Astrocyte (in vitro differentiated cells and primary cell): ENCODE data around the gene IFIH1. TPM values are rescaled to one million over a fixed set of nuclear protein-coding genes. Genes with fewer than 3 reads are reported as not detected.
A peak's percentile ranks its signal among the peaks of the same experiment; 100 is the strongest.

ENCODE experiments used
- DNase-seq: peaks from one replicate; pipeline ENCODE4 v3.0.0-alpha.2; 2010; ENCODE audit warnings: low read depth
- FAIRE-seq: peaks from 2 replicates; lab custom pipeline; 2011; peaks lifted over from hg19 to GRCh38; lab: Jason Lieb, UNC
- H2AFZ ChIP-seq: 2 replicates; pipeline ENCODE4 v1.6.0; 2012; ENCODE audit warnings: low read depth, low read length, inconsistent platforms
- H3K27ac ChIP-seq: 2 replicates; pipeline ENCODE4 v1.5.1; 2011; ENCODE audit warnings: low read depth, low read length, inconsistent platforms
- H3K27me3 ChIP-seq: 2 replicates; pipeline ENCODE4 v1.6.0; 2011; ENCODE audit warnings: low read length, inconsistent platforms; ENCODE audit not compliant: insufficient read depth
- H3K36me3 ChIP-seq: 2 replicates; pipeline ENCODE4 v1.5.1; 2011; ENCODE audit warnings: low read length, inconsistent platforms; ENCODE audit not compliant: insufficient read depth
- H3K4me1 ChIP-seq: 2 replicates; pipeline ENCODE4 v1.5.1; 2011; ENCODE audit warnings: low read length, inconsistent platforms; ENCODE audit not compliant: insufficient read depth
- H3K4me2 ChIP-seq: 2 replicates; pipeline ENCODE4 v1.6.0; 2012; ENCODE audit warnings: low read length, inconsistent platforms
- H3K4me3 ChIP-seq: 2 replicates; pipeline ENCODE4 v1.5.1; 2011; ENCODE audit warnings: low read depth, mild to moderate bottlenecking, low read length, inconsistent platforms; ENCODE audit not compliant: insufficient read depth
- H3K79me2 ChIP-seq: 2 replicates; pipeline ENCODE4 v1.6.0; 2012; ENCODE audit warnings: mild to moderate bottlenecking, low read length, inconsistent platforms; ENCODE audit not compliant: insufficient read depth
- H3K9ac ChIP-seq: 2 replicates; pipeline ENCODE4 v1.6.0; 2012; ENCODE audit warnings: mild to moderate bottlenecking, low read length, inconsistent platforms
- H3K9me3 ChIP-seq: 2 replicates; pipeline ENCODE4 v1.5.1; 2012; ENCODE audit warnings: low read depth, mild to moderate bottlenecking, low read length, inconsistent platforms; ENCODE audit not compliant: insufficient read depth
- H4K20me1 ChIP-seq: 2 replicates; pipeline ENCODE4 v1.6.0; 2012; ENCODE audit warnings: low read length, inconsistent platforms; ENCODE audit not compliant: insufficient read depth
- H3K27ac Mint-ChIP-seq: one replicate; pipeline ENCODE4 v1.8.0; 2021; ENCODE audit warnings: mild to moderate bottlenecking, mixed read lengths; ENCODE audit not compliant: unreplicated experiment
- H3K27me3 Mint-ChIP-seq: one replicate; pipeline ENCODE4 v1.8.0; 2021; ENCODE audit warnings: low read depth, mixed read lengths; ENCODE audit not compliant: unreplicated experiment
- H3K36me3 Mint-ChIP-seq: one replicate; pipeline ENCODE4 v1.8.0; 2021; ENCODE audit warnings: low read depth, mixed read lengths; ENCODE audit not compliant: unreplicated experiment
- H3K4me1 Mint-ChIP-seq: one replicate; pipeline ENCODE4 v1.8.0; 2021; ENCODE audit warnings: low read depth, mixed read lengths; ENCODE audit not compliant: unreplicated experiment
- H3K4me3 Mint-ChIP-seq: one replicate; pipeline ENCODE4 v1.8.0; 2021; ENCODE audit warnings: mild to moderate bottlenecking, moderate library complexity, mixed read lengths; ENCODE audit not compliant: unreplicated experiment
- H3K9me3 Mint-ChIP-seq: one replicate; pipeline ENCODE4 v1.8.0; 2021; ENCODE audit warnings: mild to moderate bottlenecking, mixed read lengths; ENCODE audit not compliant: unreplicated experiment
- EZH2 ChIP-seq: IDR thresholded peaks from 2 replicates; pipeline ENCODE4 v1.6.1; 2012; ENCODE audit warnings: mild to moderate bottlenecking, low read length, inconsistent platforms; ENCODE audit not compliant: insufficient read depth
- total RNA-seq: library from RNA; stranded (reverse); gene quantifications from 2 replicates; pipeline ENCODE4 v1.2.1, GENCODE V29; 2021
- TF ChIP-seq, protein P1 (sequence below): IDR thresholded peaks from 2 replicates; pipeline ENCODE4 v1.5.1; 2011; ENCODE audit warnings: low read depth, mild to moderate bottlenecking, inconsistent platforms, low read length, moderate library complexity; ENCODE audit not compliant: insufficient read depth

IFIH1 gene
- total RNA-seq, 1 donor from 2014 or later: 62.3 TPM

DNA sequence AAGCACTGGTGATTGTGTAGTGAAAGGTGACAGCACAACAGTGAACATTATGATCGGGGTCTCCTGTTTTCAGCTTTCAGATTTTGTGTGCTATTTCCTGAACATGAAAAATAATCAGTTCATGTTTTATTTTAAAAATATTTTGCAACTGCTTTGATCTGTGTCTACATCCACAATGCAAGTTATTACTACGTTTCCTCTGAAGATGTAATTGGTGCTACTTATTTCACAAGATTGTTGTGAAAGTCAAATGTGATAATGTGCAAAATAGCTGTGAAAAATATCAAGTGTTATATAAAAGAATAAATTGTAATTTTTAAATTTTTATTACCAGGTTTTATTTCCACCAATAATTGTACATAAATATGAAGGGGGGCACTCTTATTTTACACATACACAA lies 19.4 kb upstream of the IFIH1 start:
- H3K36me3 ChIP-seq: no peaks in the 10 kb centered on the region
- Mint-ChIP-seq H3K27me3 (no peaks in the 10 kb centered on the region), H3K9me3 (peaks cover 3% of the 10 kb centered on the region), H3K4me1 (no peaks in the 10 kb centered on the region), H3K27ac (no peak overlapping the region), H3K4me3 (no peak overlapping the region), H3K36me3 (peaks cover 2% of the 10 kb centered on the region)
- no peaks in the 10 kb centered on the region for H3K79me2 ChIP-seq
- no peaks in the 10 kb centered on the region for H3K27me3 ChIP-seq
- H4K20me1 ChIP-seq: no peaks in the 10 kb centered on the region
- TF ChIP-seq, protein P1, sequence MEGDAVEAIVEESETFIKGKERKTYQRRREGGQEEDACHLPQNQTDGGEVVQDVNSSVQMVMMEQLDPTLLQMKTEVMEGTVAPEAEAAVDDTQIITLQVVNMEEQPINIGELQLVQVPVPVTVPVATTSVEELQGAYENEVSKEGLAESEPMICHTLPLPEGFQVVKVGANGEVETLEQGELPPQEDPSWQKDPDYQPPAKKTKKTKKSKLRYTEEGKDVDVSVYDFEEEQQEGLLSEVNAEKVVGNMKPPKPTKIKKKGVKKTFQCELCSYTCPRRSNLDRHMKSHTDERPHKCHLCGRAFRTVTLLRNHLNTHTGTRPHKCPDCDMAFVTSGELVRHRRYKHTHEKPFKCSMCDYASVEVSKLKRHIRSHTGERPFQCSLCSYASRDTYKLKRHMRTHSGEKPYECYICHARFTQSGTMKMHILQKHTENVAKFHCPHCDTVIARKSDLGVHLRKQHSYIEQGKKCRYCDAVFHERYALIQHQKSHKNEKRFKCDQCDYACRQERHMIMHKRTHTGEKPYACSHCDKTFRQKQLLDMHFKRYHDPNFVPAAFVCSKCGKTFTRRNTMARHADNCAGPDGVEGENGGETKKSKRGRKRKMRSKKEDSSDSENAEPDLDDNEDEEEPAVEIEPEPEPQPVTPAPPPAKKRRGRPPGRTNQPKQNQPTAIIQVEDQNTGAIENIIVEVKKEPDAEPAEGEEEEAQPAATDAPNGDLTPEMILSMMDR: no peak
- no peak for TF ChIP-seq EZH2
- H3K27ac ChIP-seq: no peak overlapping the region
- no peaks in the 10 kb centered on the region for H3K4me1 ChIP-seq
- H3K4me2 ChIP-seq: no peak overlapping the region
- FAIRE-seq: no peak
- H3K9me3 ChIP-seq: no peaks in the 10 kb centered on the region
- no peak overlapping the region for H3K9ac ChIP-seq
- H3K4me3 ChIP-seq: no peak overlapping the region
- no peak for DNase-seq
- no peak overlapping the region for H2AFZ ChIP-seq

DNA sequence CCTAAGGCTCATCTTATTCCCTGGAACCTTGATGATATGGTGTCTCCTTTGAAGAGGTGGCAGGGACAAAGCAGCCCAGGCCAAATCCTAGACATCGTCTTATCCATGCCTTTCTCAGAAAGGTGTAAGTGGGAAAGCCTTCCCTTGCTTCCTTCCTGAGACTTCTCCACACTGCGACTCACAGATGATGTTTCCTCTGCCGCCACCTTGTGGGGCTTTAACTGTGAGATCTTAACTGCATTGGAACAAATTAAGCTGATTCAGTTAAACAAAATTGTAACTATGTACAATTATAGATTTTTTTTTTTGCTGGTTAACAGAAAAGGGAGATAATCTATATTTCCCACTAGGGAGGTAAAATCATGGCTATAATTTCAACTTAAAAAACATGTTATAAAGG lies 15.5 kb upstream of the IFIH1 start:
- Mint-ChIP-seq H3K4me1 (no peaks in the 10 kb centered on the region), H3K27me3 (no peaks in the 10 kb centered on the region), H3K4me3 (no peak overlapping the region), H3K9me3 (no peaks in the 10 kb centered on the region), H3K27ac (no peak overlapping the region), H3K36me3 (peaks cover 2% of the 10 kb centered on the region)
- Histone ChIP-seq H3K9me3 (no peaks in the 10 kb centered on the region), H3K27ac (no peak overlapping the region), H3K27me3 (no peaks in the 10 kb centered on the region), H4K20me1 (no peaks in the 10 kb centered on the region), H3K4me3 (no peak overlapping the region), H3K4me1 (no peaks in the 10 kb centered on the region), H2AFZ (no peak overlapping the region), H3K36me3 (no peaks in the 10 kb centered on the region), H3K4me2 (no peak overlapping the region), H3K79me2 (no peaks in the 10 kb centered on the region), H3K9ac (no peak overlapping the region)
- no peak for FAIRE-seq
- no peak for DNase-seq
- TF ChIP-seq EZH2: no peak
- TF ChIP-seq, protein P1: peak; percentile 22

DNA sequence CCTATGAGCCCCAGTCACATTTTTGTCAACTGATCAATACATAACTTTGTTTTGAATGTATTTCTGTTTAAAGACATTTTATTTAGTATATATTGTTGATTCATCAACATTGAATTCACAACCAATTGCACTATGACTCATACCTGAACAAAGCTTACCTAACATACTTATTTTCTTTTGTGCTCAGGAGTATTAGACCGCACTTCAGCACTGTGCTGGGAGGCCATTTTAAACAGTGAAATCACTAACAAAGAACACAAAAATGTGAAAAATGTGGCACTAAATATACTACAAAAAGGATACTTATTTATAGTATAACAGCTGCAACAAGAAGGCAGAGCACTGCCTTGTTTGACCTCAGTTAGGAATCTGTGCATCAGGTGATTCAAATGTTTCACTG lies 12.4 kb upstream of the IFIH1 start:
- Histone ChIP-seq H3K4me2 (no peak overlapping the region), H3K4me1 (no peaks in the 10 kb centered on the region)
- no peak for FAIRE-seq

More for the DNA sequence above, 12.4 kb upstream of the IFIH1 start:
- H3K36me3 Mint-ChIP-seq: no peaks in the 10 kb centered on the region
- Histone ChIP-seq H3K27me3 (no peaks in the 10 kb centered on the region), H3K4me3 (no peak overlapping the region), H4K20me1 (no peaks in the 10 kb centered on the region), H3K27ac (no peak overlapping the region), H3K79me2 (no peaks in the 10 kb centered on the region), H3K9me3 (no peaks in the 10 kb centered on the region), H2AFZ (no peak overlapping the region), H3K36me3 (no peaks in the 10 kb centered on the region), H3K9ac (no peak overlapping the region)
- no peak for DNase-seq
- H3K4me1 Mint-ChIP-seq: no peaks in the 10 kb centered on the region
- H3K27ac Mint-ChIP-seq: no peak overlapping the region
- no peaks in the 10 kb centered on the region for H3K27me3 Mint-ChIP-seq
- no peak for TF ChIP-seq EZH2
- TF ChIP-seq, protein P1: no peak
- no peaks in the 10 kb centered on the region for H3K9me3 Mint-ChIP-seq
- H3K4me3 Mint-ChIP-seq: no peak overlapping the region
